CD14-positive monocyte (primary cell): ENCODE results near the gene ARFGAP3. TPM values are rescaled to one million over a fixed set of nuclear protein-coding genes. Genes with fewer than 3 reads are reported as not detected.

Experiments used
- DNase-seq, 3 donors: peaks; one replicate each; pipeline ENCODE4 v3.0.0-alpha.2; 2011 to 2022
- H2AFZ ChIP-seq: 2 replicates; pipeline ENCODE4 v1.6.0; 2012; ENCODE audit warnings: mild to moderate bottlenecking, low read depth, low read length, inconsistent platforms; ENCODE audit not compliant: insufficient read depth, poor library complexity, severe bottlenecking
- H3K27ac ChIP-seq, 2 donors: 1 replicate in 1 of 2; 2 replicates in 1 of 2; pipeline ENCODE4 v1.5.1; 2012 to 2013; ENCODE audit warnings: low read length in 2 of 2, control low read depth in 1 of 2, inconsistent platforms in 1 of 2, low read depth in 1 of 2, mild to moderate bottlenecking in 1 of 2
- H3K27me3 ChIP-seq, 2 donors: one replicate each; pipeline versions ENCODE4 v1.6.0 to v1.6.1; 2011 to 2013; ENCODE audit warnings: low read length in 2 of 2; ENCODE audit not compliant: control insufficient read depth in 2 of 2, insufficient read depth in 2 of 2
- H3K36me3 ChIP-seq, 2 donors: replicated peaks in 1 of 2; 1 replicate in 1 of 2; 2 replicates in 1 of 2; pipeline versions ENCODE4 v1.5.1 to v1.6.1; 2012 to 2013; ENCODE audit warnings: low read length in 2 of 2, control low read depth in 1 of 2, inconsistent platforms in 1 of 2, mild to moderate bottlenecking in 1 of 2; ENCODE audit not compliant: insufficient read depth in 2 of 2, control insufficient read depth in 1 of 2
- H3K4me1 ChIP-seq, 2 donors: 1 replicate in 1 of 2; 2 replicates in 1 of 2; pipeline versions ENCODE4 v1.5.1 to v1.6.1; 2012 to 2013; ENCODE audit warnings: low read length in 2 of 2, control low read depth in 1 of 2, inconsistent platforms in 1 of 2, mild to moderate bottlenecking in 1 of 2, moderate library complexity in 1 of 2; ENCODE audit not compliant: insufficient read depth in 2 of 2, control insufficient read depth in 1 of 2
- H3K4me2 ChIP-seq: replicated peaks from 2 replicates; pipeline ENCODE3; 2012; ENCODE audit warnings: low read length, moderate library complexity, mild to moderate bottlenecking; ENCODE audit not compliant: poor library complexity, severe bottlenecking; ENCODE audit errors: extremely low read depth
- H3K4me3 ChIP-seq, 3 experiments: fragments of 200-600 bp in 1 of 3; sonication (generic) in 1 of 3; replicated peaks in 1 of 3; 1 replicate in 2 of 3; 2 replicates in 1 of 3; pipeline ENCODE4 v1.5.1; 2011 to 2013; ENCODE audit warnings: low read length in 3 of 3, mild to moderate bottlenecking in 3 of 3, control low read depth in 2 of 3, low read depth in 2 of 3, inconsistent platforms in 1 of 3, moderate library complexity in 1 of 3
- H3K79me2 ChIP-seq: 2 replicates; pipeline ENCODE4 v1.6.0; 2012; ENCODE audit warnings: mild to moderate bottlenecking, control low read depth, inconsistent platforms, low read length, moderate library complexity; ENCODE audit not compliant: insufficient read depth
- H3K9ac ChIP-seq: 2 replicates; pipeline ENCODE4 v1.6.0; 2017; ENCODE audit warnings: low read length, mild to moderate bottlenecking; ENCODE audit not compliant: insufficient read depth, poor library complexity, severe bottlenecking
- H3K9me3 ChIP-seq, 2 donors: replicated peaks in 1 of 2; 1 replicate in 1 of 2; 2 replicates in 1 of 2; pipeline versions ENCODE4 v1.5.1 to v1.6.1; 2012 to 2013; ENCODE audit warnings: low read length in 2 of 2, control low read depth in 1 of 2; ENCODE audit not compliant: control insufficient read depth in 1 of 2, insufficient read depth in 1 of 2
- H4K20me1 ChIP-seq: 2 replicates; pipeline ENCODE4 v1.6.0; 2012; ENCODE audit warnings: mild to moderate bottlenecking, low read length, control low read depth, moderate library complexity; ENCODE audit not compliant: insufficient read depth
- H3K27ac Mint-ChIP-seq, 7 donors: one replicate each; pipeline ENCODE4 v1.8.0; 2020; ENCODE audit warnings: mild to moderate bottlenecking in 7 of 7, mixed read lengths in 7 of 7, moderate library complexity in 6 of 7, inconsistent platforms in 2 of 7
- H3K27me3 Mint-ChIP-seq, 3 donors: one replicate each; pipeline ENCODE4 v1.8.0; 2021 to 2022; ENCODE audit warnings: low read depth in 3 of 3, mild to moderate bottlenecking in 3 of 3, mixed read lengths in 3 of 3, moderate library complexity in 3 of 3, inconsistent platforms in 1 of 3
- H3K36me3 Mint-ChIP-seq, 2 donors: one replicate each; pipeline ENCODE4 v1.8.0; 2020; ENCODE audit warnings: mixed read lengths in 2 of 2, inconsistent platforms in 1 of 2, mild to moderate bottlenecking in 1 of 2
- H3K4me1 Mint-ChIP-seq: one replicate; pipeline ENCODE4 v1.8.0; 2020; ENCODE audit warnings: mild to moderate bottlenecking, mixed read lengths
- H3K4me3 Mint-ChIP-seq, 2 donors: one replicate each; pipeline ENCODE4 v1.8.0; 2020; ENCODE audit warnings: mild to moderate bottlenecking in 2 of 2, mixed read lengths in 2 of 2, moderate library complexity in 1 of 2
- H3K9me3 Mint-ChIP-seq, 7 donors: one replicate each; pipeline ENCODE4 v1.8.0; 2020 to 2022; ENCODE audit warnings: mixed read lengths in 7 of 7, mild to moderate bottlenecking in 6 of 7, moderate library complexity in 6 of 7, inconsistent platforms in 2 of 7
- WGBS: methylation state at CpG from one replicate; pipeline ENCODE4 v1.1.5; 2013; ENCODE audit warnings: missing lambda C conversion rate; ENCODE audit not compliant: insufficient coverage; 5-methylcytosine and 5-hydroxymethylcytosine counted together
- intact Hi-C, 2 donors: fragments of 100-400 bp; cut with micrococcal nuclease; formaldehyde crosslinking; loops; one replicate each; pipeline versions ENCODE4 v1.15.0 to v1.15.1; 2023
- polyA plus RNA-seq, 3 donors: library from polyadenylated mRNA; depleted of rRNA in 1 of 3; unstranded in 2 of 3; stranded (reverse) in 1 of 3; fragments of 300-500 nt in 2 of 3; fragments of >200 nt in 1 of 3; fragmentation: Illumina TruSeq in 2 of 3; gene quantifications; 1 replicate in 2 of 3; 2 replicates in 1 of 3; pipeline ENCODE4 v1.2.3, GENCODE V29; 2012 to 2021
- TF ChIP-seq, protein P1 (sequence below): fragments of 200-600 bp; IDR thresholded peaks from one replicate; pipeline ENCODE4 v1.8.0; 2022; ENCODE audit warnings: antibody characterized with exemption, mild to moderate bottlenecking

Gene ARFGAP3
- polyA plus RNA-seq, 3 donors = 22.3 to 38.7 (median 34.8) TPM

DNA sequence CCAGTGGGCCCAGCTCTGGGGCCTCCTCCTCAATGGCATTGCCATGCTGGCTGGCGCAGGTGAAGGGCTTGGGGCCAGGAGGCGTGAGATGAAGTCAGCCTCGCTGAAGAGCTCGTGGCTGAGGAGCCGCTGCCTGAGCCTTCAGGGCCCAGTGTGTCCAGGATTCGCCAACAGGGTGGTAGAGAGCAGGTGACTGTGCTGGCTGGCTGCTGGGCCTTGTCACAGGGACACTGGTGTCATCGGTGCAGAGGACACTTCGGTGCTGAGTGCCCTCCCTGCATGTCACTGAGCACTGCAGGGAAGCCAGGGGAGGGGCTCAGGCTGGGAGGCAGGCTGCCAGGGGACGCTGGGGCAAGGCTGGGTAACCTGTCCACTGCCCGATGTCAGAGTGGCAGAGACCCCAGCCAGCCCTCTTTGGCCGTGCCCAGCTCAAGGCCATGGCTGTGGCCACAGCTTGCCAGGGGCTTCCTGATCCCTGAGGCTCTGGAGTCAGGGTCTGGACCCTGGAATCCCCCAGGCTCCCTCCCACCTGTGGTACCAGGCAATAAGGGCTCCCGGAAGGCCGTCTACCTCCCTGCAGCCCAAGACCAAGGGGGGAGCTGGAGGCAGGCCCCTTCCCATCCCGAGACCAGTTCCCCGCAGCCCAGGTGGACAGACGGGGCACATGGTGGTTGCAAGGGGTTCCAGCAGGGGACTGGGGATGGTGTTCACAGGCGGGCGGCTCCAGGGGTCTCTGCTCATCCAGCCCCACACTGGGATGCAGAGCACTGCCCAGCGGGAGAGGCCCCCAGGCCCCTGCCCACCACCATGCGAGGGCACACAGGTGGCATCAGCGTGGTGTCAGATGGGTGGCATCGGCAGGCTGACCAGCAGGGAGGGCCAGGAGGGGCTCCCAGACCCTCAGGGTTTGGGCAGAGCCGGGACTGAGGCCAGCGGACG is 63.9 kb downstream of the ARFGAP3 start:
- WGBS = 97% methylated on average over 19 of the region's 25 CpGs
- H3K4me1 Mint-ChIP-seq = peaks cover 10% of the 10 kb centered on the region
- H4K20me1 ChIP-seq = no peaks in the 10 kb centered on the region
- H3K27ac ChIP-seq = no peak overlapping the region
- H3K27ac Mint-ChIP-seq = peak overlapping the region in 1 of 7 donors; percentile 19
- TF ChIP-seq, protein P1, sequence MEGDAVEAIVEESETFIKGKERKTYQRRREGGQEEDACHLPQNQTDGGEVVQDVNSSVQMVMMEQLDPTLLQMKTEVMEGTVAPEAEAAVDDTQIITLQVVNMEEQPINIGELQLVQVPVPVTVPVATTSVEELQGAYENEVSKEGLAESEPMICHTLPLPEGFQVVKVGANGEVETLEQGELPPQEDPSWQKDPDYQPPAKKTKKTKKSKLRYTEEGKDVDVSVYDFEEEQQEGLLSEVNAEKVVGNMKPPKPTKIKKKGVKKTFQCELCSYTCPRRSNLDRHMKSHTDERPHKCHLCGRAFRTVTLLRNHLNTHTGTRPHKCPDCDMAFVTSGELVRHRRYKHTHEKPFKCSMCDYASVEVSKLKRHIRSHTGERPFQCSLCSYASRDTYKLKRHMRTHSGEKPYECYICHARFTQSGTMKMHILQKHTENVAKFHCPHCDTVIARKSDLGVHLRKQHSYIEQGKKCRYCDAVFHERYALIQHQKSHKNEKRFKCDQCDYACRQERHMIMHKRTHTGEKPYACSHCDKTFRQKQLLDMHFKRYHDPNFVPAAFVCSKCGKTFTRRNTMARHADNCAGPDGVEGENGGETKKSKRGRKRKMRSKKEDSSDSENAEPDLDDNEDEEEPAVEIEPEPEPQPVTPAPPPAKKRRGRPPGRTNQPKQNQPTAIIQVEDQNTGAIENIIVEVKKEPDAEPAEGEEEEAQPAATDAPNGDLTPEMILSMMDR = no peak
- H3K4me3 Mint-ChIP-seq = no peak overlapping the region
- H3K4me2 ChIP-seq = no peak overlapping the region
- H3K36me3 ChIP-seq = peaks cover 14 to 32% of the 10 kb centered on the region in 2 donors
- H3K9ac ChIP-seq = no peak overlapping the region
- peaks cover 0 to 2% (median 0%) of the 10 kb centered on the region in 3 donors for H3K27me3 Mint-ChIP-seq
- H3K27me3 ChIP-seq = no peaks in the 10 kb centered on the region
- H3K4me3 ChIP-seq = no peak overlapping the region
- no peaks in the 10 kb centered on the region for H3K9me3 ChIP-seq
- H3K79me2 ChIP-seq = no peaks in the 10 kb centered on the region
- peaks cover 0 to 3% (median 0%) of the 10 kb centered on the region in 7 donors for H3K9me3 Mint-ChIP-seq
- H3K36me3 Mint-ChIP-seq = peaks cover 33 to 43% of the 10 kb centered on the region in 2 donors
- no peak overlapping the region for H2AFZ ChIP-seq
- H3K4me1 ChIP-seq = peaks cover 0 to 20% of the 10 kb centered on the region in 2 donors
- no peak for DNase-seq
- intact Hi-C loops = no loop called here

DNA sequence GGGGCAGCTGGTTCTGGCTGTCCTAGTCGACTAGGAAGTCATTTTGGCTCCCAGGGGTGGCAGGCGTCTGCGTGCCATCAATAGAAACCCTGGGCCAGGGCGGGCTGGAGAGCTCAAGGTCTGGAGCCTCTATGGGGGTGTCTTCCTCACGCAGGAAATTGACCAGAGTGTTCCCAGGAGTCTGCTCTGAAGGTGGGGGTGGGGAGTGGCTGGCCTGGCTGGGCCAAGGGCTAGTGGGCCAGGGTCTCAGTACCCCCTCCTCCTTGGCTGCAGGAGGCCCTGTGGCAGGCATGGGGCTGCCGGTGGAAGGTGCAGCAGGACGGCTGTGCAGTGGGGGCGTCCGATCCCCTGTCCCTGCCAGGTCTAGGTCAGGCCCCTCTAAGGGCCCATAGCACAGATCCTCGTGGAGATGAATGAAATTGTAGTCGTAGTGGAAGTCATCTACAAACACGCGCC is 64.6 kb downstream of the ARFGAP3 start:
- peaks cover 6% of the 10 kb centered on the region for H3K4me1 Mint-ChIP-seq
- H3K9me3 Mint-ChIP-seq = peaks cover 0 to 3% (median 0%) of the 10 kb centered on the region in 7 donors
- TF ChIP-seq, protein P1 = no peak
- Histone ChIP-seq H3K27ac (no peak overlapping the region), H3K4me3 (no peak overlapping the region), H3K79me2 (no peaks in the 10 kb centered on the region), H3K4me1 (peaks cover 0 to 13% of the 10 kb centered on the region in 2 donors), H3K27me3 (no peaks in the 10 kb centered on the region), H3K36me3 (peaks cover 7 to 25% of the 10 kb centered on the region in 2 donors), H2AFZ (no peak overlapping the region), H3K4me2 (no peak overlapping the region), H3K9ac (no peak overlapping the region), H4K20me1 (no peaks in the 10 kb centered on the region), H3K9me3 (no peaks in the 10 kb centered on the region)
- H3K36me3 Mint-ChIP-seq = peaks cover 26 to 36% of the 10 kb centered on the region in 2 donors
- peaks cover 0 to 2% (median under 1%) of the 10 kb centered on the region in 3 donors for H3K27me3 Mint-ChIP-seq
- no peak overlapping the region for H3K4me3 Mint-ChIP-seq
- peak overlapping the region in 1 of 7 donors; percentile 19 for H3K27ac Mint-ChIP-seq
- no peak for DNase-seq
- intact Hi-C loops = no loop called here
- WGBS = 98% methylated on average over 12 of the region's 13 CpGs
